NOMO-1 treated with DMSO at 0.1 percent for 48 hours (cell line): ENCODE measurements around the gene PIGU.
A peak's percentile ranks its signal among the peaks of the same experiment; 100 is the strongest.
"Not testable (repeated sequence)": the region's sequence is repeated elsewhere in the genome, so short reads cannot be mapped to it uniquely, and the experiment has no call there.

Experiments used
- DNase-seq: peaks from one replicate; lab custom pipeline; 2025; ENCODE audit not compliant: unreplicated experiment; lab: John Stamatoyannopoulos, UW

Gene PIGU

DNA sequence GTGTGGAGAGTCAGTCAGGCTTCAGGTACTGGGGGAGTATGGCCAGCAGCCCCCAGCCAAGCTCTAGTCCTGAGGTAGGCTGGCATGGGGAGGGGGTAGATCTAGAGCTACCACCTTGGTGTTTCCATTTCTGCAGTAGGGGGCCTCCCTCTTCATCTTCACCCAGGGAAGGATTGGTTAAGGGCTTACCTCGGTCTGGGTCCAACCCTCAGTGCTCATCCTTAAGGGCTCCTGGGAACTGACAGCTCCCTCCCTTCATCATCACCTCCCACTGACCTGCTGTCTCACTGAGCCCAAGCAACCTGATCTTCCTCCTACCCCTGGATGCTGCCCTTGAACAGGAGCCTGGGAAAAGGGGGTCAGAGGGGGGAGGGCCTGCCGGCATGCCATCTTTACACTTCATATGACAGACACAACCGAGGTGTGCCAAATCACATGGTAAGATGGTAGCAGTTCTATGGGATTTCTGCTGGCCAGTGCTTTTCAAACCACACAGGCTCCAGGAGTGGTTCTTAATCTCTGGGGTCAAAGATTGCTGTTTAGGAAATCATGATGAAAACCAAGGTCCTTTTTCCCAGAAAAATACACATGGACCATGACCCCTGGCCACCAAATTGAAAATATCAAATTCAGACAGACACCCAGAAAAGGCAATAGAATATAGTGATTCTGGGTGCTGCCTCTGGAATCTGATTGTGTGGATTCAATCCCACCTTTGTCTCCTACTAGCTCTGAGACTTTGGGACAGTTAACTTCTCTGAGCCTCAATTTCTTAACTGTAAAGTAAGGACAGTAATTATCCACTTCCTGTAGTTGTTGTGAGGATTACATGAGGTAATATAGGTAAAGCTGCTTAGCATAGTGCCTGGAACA, 30.3 kb upstream of the PIGU start:
- DNase-seq: no peak

DNA sequence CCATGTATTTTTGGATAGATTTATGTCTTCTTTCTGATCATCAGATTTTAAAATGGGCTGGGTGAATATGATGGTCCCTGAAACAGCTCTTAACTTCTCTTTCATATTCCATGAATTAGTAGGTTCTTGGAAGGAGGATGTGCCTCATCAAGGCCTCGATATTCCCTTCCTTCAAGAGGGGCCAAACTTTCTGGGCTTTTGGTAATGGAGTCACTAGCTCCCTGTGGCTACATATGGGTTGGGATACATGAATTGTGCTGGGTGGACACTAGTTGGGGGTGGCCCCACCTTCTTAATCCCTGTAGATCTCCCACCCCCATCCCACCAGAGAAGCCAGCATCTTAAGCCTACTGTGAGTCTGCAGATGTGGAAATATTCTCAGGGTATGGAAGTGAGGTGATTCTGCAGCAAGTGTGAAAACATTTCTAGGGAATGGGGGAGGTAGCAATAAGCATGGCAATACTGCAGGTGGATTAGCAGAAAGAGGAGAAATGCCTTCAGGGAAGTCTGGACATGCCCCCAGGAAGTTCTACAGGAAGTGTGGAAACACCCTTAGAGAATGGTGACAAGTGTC, 29.5 kb upstream of the PIGU start:
- no peak for DNase-seq

GRCh38 chr20:34705397-34706301, 28.8 kb upstream of the PIGU start:
- peak; percentile 38 for DNase-seq

DNA sequence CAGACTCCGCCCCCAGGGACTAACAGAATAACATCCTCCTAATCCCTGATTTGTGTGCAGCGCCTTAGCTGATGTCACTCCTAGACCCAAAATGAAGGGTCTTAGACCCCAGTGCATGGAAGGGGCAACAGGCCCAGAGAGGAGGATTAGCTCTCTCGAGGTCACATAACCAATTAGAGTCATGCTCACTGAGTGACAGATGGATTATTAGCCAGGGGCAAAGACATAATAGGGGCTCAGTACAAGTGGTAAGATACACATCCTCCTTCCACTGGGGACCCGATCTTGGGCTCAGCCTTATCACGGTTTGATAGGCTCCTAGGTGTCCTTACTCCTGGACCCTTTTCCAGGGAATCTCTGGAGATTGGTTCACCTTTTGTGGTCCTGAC, 28.1 kb upstream of the PIGU start:
- no peak for DNase-seq

DNA sequence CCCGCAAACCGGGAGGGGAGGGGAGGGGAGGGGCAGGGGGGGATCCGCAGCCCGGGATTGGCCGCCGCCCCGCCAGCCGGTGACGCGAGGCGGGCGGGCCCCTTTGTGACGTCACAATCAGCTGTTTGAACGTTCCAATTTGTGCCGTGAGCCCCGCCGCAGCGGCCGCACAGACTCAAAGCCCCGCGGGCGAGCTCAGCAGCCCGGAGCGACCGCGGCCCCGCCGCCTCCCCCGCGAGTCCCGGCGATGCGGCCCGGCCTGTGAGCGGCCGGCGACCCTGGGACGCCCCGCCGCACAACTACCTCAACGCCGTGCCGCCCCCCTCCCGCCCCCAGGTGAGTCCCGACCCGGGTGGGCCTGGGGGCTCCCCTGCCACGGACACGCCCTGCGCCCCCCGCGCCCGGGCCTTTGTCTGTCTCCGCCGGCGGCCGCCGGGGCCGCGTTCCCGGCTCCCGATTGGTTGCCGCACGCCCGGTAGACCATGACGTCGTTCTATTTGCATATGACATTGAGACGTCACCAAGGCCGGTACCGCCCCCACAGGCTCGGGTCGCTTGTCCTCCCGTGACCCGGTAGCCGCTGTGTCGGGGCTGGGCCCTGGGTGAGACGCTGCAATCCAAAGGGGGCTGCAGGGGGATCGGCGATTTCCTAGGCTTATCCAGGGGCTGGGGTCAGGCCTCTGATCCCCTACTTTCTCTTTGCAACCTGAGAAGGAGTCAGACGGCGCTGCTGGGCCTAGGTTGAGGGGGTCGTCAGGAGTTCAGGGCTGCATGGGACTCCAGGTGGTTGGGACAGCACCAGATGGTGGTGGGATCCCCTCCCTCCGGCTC, 27.5 kb upstream of the PIGU start, which contains the start of gene TP53INP2:
TSS of gene TP53INP2 (plus strand) at position 168 of the 831 bp plus-strand sequence. CDS start 4,396 bp downstream, outside the sequence.
- peak; percentile 86 for DNase-seq

DNA sequence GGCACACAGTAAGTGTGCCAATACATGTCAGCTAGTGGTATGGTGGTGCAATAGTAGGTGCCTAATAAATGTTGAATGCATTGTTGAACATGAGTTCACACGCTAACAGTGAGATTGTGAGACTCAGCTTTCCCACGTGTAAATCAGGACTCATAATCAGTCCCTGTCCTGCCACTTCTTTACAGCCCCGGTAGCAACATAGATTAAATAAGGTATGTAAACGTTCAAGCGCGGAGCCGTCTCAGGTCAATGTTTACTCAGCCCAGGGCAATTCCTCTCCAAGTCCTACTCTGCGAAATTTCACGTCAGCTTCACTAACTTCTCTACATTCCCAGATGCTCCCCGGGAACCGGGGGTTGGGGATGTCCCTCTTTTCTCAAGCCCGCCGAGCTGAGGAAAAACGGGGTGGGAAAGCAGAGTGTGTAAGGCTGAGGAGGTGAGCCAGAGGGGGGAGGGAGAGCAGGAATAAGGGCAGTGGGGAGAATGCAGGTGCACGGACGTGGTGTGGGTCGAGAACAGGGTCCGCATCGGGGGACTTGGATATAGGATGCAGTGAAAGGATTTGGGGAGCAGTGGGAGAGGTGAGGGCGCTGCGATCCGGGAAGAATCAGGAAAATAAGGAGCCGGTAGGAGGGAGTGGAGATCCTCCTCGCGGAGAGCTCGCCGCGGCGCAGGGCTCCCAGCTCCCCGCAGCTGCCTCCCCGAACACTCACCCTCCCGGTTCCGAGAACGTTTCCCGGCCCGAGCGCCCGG, 26.7 kb upstream of the PIGU start:
- DNase-seq: peak; percentile 28

- no peak for DNase-seq
These were observed 26.1 kb upstream of the PIGU start for GRCh38 chr20:34703061-34703423.

GRCh38 chr20:34701405-34702085, 24.7 kb upstream of the PIGU start:
- no peak for DNase-seq

- DNase-seq: no peak
These were observed 16.5 kb upstream of the PIGU start for GRCh38 chr20:34693414-34693813.

DNA sequence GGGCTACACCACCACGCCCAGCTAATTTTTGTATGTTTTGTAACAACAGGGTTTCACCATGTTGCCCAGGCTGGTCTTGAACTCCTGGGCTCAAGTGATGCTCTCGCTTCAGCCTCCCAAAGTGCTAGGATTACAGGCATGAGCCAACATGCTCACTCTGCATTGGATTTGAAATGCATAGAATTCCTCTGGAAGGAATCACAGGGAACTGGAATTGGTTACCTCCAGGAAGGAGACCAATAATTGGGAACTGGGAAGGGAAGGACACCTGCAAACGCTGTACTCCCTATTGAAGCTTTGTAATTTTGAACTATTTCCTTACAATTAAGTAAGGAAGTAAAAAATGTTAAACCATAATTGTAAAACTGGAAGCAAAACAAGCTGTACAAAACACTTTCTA, 14.9 kb upstream of the PIGU start:
- no peak for DNase-seq

- DNase-seq: no peak
These were observed 12.6 kb upstream of the PIGU start for GRCh38 chr20:34689486-34689885.

DNA sequence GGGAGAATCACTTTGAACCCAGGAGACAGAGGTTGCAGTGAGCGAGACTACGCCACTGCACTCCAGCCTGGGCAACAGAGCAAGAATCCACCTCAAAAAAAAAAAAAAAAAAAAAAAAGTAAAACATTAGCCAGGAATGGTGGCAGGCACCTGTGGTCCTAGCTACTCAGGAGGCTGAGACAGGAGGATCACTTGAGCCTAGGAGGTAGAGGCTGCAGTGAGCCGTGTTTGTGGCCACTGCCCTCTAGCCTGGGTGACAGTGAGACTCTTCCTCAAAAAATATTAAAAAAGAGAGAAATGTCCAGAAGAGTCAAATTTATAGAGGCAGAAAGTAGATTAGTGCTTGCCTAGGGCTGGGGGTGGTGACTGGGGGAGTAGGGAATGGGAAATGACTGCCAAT, 6.8 kb upstream of the PIGU start:
- DNase-seq: no peak

GRCh38 chr20:34680586-34681175, 3.8 kb upstream of the PIGU start:
- peak; percentile 92 for DNase-seq

GRCh38 chr20:34675993-34676641, 775 bp downstream of the PIGU start:
- peak; percentile 72 for DNase-seq

- no peak for DNase-seq
These were observed 1.3 kb downstream of the PIGU start for GRCh38 chr20:34675561-34675960.

DNA sequence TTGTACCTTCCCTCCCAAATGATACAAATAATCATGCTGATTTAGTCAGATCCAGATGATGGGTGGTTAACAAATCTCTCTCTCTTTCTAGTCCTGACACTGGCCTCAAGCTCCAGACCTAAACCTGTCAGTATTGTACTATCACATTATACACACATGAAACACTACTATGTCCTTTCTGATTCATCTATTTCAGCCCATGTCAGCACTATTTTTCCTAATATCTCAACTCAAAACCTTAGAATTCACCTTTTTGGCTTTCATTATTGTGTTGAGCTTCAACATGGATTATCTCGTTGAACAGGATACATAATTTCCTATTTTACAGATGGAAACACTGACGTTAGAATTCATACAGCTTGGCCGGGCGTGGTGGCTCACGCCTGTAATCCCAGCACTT, 3.5 kb downstream of the PIGU start:
- no peak for DNase-seq

DNA sequence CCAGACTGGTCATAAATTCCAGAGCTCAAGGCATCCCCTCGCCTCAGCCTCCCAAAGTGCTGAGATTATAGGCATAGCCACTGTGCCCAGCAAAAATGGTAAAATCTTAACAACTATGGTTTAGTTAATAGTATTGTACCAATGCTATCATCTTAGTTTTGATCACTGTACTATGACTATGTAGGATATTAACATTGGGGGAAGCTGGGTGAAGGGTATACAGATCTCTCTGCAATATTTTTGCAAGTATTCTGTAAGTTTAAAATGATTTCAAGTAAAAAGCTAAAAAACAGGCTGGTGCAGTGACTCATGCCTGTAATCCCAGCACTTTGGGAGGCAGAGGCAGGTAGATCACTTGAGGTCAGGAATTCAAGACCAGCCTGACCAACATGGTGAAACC, 7.8 kb downstream of the PIGU start:
- DNase-seq: no peak

- not testable (repeated sequence) for DNase-seq
These were observed 12.1 kb downstream of the PIGU start for GRCh38 chr20:34664751-34665150.
